Endodermal cell (in vitro differentiated cells): Measurements from ENCODE around the gene AUTS2. TPM values are rescaled to one million over a fixed set of nuclear protein-coding genes. Genes with fewer than 3 reads are reported as not detected.

Experiments
- DNase-seq: peaks from one replicate; pipeline ENCODE4 v3.0.0-alpha.2; 2017
- H3K27ac ChIP-seq: 2 replicates; pipeline ENCODE4 v1.5.1; 2013; ENCODE audit warnings: mild to moderate bottlenecking, low read depth, low read length, moderate library complexity
- H3K27me3 ChIP-seq: 2 replicates; pipeline ENCODE4 v1.6.1; 2013; ENCODE audit warnings: mild to moderate bottlenecking, low read length, moderate library complexity; ENCODE audit not compliant: insufficient read depth, control insufficient read depth, poor library complexity, severe bottlenecking
- H3K36me3 ChIP-seq: 2 replicates; pipeline ENCODE4 v1.7.0; 2013; ENCODE audit warnings: mild to moderate bottlenecking, low read length, moderate library complexity; ENCODE audit not compliant: control insufficient read depth, insufficient read depth
- H3K4me1 ChIP-seq: one replicate; pipeline ENCODE4 v1.7.0; 2013; ENCODE audit warnings: low read length; ENCODE audit not compliant: control insufficient read depth, insufficient read depth
- H3K4me3 ChIP-seq: 2 replicates; pipeline ENCODE4 v1.5.1; 2013; ENCODE audit warnings: mild to moderate bottlenecking, low read length, moderate library complexity
- H3K9ac ChIP-seq: 2 replicates; pipeline ENCODE4 v1.6.1; 2013; ENCODE audit warnings: mild to moderate bottlenecking, low read length, moderate library complexity; ENCODE audit not compliant: poor library complexity, severe bottlenecking; ENCODE audit errors: extremely low read depth
- H3K9me3 ChIP-seq: 2 replicates; pipeline ENCODE4 v1.6.1; 2013; ENCODE audit warnings: mild to moderate bottlenecking, low read length, moderate library complexity; ENCODE audit not compliant: control insufficient read depth
- H3K27ac Mint-ChIP-seq: 2 replicates; pipeline ENCODE4 v1.8.0; 2020; ENCODE audit warnings: mixed read lengths
- H3K27me3 Mint-ChIP-seq: 2 replicates; pipeline ENCODE4 v1.8.0; 2021; ENCODE audit warnings: mild to moderate bottlenecking, mixed read lengths; ENCODE audit not compliant: insufficient read depth
- H3K36me3 Mint-ChIP-seq: 2 replicates; pipeline ENCODE4 v1.8.0; 2020; ENCODE audit warnings: low read depth, mixed read lengths
- H3K4me1 Mint-ChIP-seq: 2 replicates; pipeline ENCODE4 v1.8.0; 2020; ENCODE audit warnings: mixed read lengths
- H3K4me3 Mint-ChIP-seq: 2 replicates; pipeline ENCODE4 v1.8.0; 2020; ENCODE audit warnings: mild to moderate bottlenecking, moderate library complexity, mixed read lengths
- H3K9me3 Mint-ChIP-seq: 2 replicates; pipeline ENCODE4 v1.8.0; 2020; ENCODE audit warnings: mild to moderate bottlenecking, mixed read lengths
- CTCF ChIP-seq: fragments of 200-600 bp; sonication (generic); conservative IDR thresholded peaks from 2 replicates; pipeline ENCODE4 v1.5.0; 2021; ENCODE audit warnings: antibody characterized with exemption, mild to moderate bottlenecking
- WGBS, 2 experiments: methylation state at CpG; one replicate each; pipeline versions ENCODE4 v1.1.5 to v1.1.7; 2013; ENCODE audit warnings: missing lambda C conversion rate in 2 of 2, mixed read lengths in 1 of 2; ENCODE audit not compliant: insufficient coverage in 1 of 2, insufficient read length in 1 of 2; 5-methylcytosine and 5-hydroxymethylcytosine counted together
- total RNA-seq, 2 donors: library from RNA; stranded (reverse); fragmentation: NEBNext Ultra II Directional in 1 of 2; extraction: Animal tissue kit (Norgen Biotek cat#: 25700) in 1 of 2; gene quantifications; 2 replicates in 1 of 2; 3 replicates in 1 of 2; pipeline ENCODE4 v1.2.1, GENCODE V29; 2021

The AUTS2 gene
- total RNA-seq, 2 donors from 2014 or later, result 76.8 to 106 TPM

- Histone ChIP-seq H3K4me1 (peaks cover 11% of the 10 kb centered on the region), H3K27me3 (no peaks in the 10 kb centered on the region), H3K36me3 (no peaks in the 10 kb centered on the region), H3K4me3 (peak overlapping the region; percentile 7), H3K27ac (no peak overlapping the region), H3K9me3 (no peaks in the 10 kb centered on the region), H3K9ac (no peak overlapping the region)
- Mint-ChIP-seq H3K27ac (no peak overlapping the region), H3K4me3 (no peak overlapping the region), H3K36me3 (peaks cover 3% of the 10 kb centered on the region), H3K9me3 (no peaks in the 10 kb centered on the region), H3K27me3 (no peaks in the 10 kb centered on the region), H3K4me1 (peaks cover 79% of the 10 kb centered on the region)
- DNase-seq, result no peak
- no peak for TF ChIP-seq CTCF
- 90 to 100% methylated on average over 1 to 3 of the region's 3 CpGs for WGBS, 2 experiments
Measured at GRCh38 chr7:69631131-69631530, 32.9 kb downstream of the AUTS2 start.

DNA sequence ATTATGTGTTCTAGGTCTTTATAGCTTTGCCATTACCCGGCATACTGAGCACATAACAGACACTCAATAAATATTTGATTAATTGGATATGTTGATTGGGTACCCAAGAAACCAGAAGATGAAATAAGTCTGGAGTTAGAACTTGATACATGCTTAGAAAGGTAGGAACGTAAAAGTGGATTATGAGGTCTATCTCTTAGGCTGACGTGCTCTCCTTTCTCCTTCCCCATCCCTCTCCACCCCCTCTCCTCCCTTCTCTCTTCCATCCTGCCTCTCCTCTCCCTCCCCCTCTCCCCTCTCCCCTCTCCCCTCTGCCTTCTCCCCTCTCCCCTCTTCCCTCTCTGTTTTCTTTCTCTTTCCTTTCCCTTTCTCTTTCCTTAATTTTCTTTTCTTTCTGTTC lies 34.0 kb downstream of the AUTS2 start:
- H3K9me3 ChIP-seq, result no peaks in the 10 kb centered on the region
- H3K36me3 Mint-ChIP-seq, result peaks cover 3% of the 10 kb centered on the region
- 95% methylated on average over 2 of the region's 3 CpGs; no CpG with 5 or more reads in 1 of the 2 experiments for WGBS, 2 experiments

GRCh38 chr7:69633122-69633831 lies 35.0 kb downstream of the AUTS2 start:
- H3K27me3 Mint-ChIP-seq, result no peaks in the 10 kb centered on the region
- Histone ChIP-seq H3K9me3 (no peaks in the 10 kb centered on the region), H3K9ac (no peak overlapping the region), H3K27me3 (no peaks in the 10 kb centered on the region), H3K36me3 (no peaks in the 10 kb centered on the region), H3K4me3 (no peak overlapping the region), H3K4me1 (peaks cover 11% of the 10 kb centered on the region), H3K27ac (no peak overlapping the region)
- H3K4me3 Mint-ChIP-seq, result no peak overlapping the region
- no peaks in the 10 kb centered on the region for H3K9me3 Mint-ChIP-seq
- TF ChIP-seq CTCF, result no peak
- no peak for DNase-seq
- no CpG with 5 or more reads among the region's 2 CpGs for WGBS, 2 experiments
- H3K4me1 Mint-ChIP-seq, result peaks cover 64% of the 10 kb centered on the region
- no peak overlapping the region for H3K27ac Mint-ChIP-seq
- peaks cover 3% of the 10 kb centered on the region for H3K36me3 Mint-ChIP-seq

More for the DNA sequence above, 34.0 kb downstream of the AUTS2 start:
- no peak overlapping the region for H3K4me3 Mint-ChIP-seq
- no peaks in the 10 kb centered on the region for H3K27me3 Mint-ChIP-seq
- Histone ChIP-seq H3K4me3 (no peak overlapping the region), H3K27me3 (no peaks in the 10 kb centered on the region), H3K36me3 (no peaks in the 10 kb centered on the region), H3K9ac (no peak overlapping the region), H3K27ac (no peak overlapping the region), H3K4me1 (peaks cover 11% of the 10 kb centered on the region)
- H3K27ac Mint-ChIP-seq, result no peak overlapping the region
- peaks cover 73% of the 10 kb centered on the region for H3K4me1 Mint-ChIP-seq
- no peaks in the 10 kb centered on the region for H3K9me3 Mint-ChIP-seq
- no peak for TF ChIP-seq CTCF
- no peak for DNase-seq
